ENCODE data around the gene SEPTIN3. TPM values are rescaled to one million over a fixed set of nuclear protein-coding genes. Genes with fewer than 3 reads are reported as not detected.
A peak's percentile ranks its signal among the peaks of the same experiment; 100 is the strongest.

The SEPTIN3 gene
- total RNA-seq, 2 experiments from 2014 or later = 1.8 to 2.2 TPM

DNA sequence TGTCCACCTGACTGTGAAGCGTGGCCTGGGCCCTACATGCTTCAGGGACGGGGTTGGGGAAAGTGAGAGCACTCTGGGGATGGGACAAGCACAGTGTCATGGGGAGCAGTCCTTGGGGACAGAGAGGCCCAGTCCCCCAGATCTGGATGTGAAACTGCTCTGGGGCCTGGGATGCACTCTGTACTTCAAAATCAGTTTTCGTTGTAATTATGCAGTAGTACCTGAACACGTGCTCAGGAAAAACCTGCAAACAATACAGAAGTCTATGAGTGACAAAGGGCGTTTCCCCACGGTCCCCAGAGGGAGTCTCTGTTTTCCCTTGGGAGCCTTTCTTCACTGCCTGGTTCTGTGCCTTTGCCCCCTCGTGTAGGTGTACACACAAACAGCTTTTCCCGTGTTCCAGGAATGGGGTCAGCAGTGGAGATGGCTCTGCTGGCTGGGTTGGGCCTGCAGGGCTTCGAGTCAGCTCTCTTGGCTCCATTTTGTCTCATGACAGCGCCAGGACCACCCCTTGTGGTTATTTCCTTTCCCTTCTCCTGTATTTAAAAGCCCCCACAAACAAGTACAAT lies 37.5 kb upstream of the SEPTIN3 start:
- DNase-seq (no peak), ATAC-seq (no peak)
- Mint-ChIP-seq H3K27me3 (no peaks in the 10 kb centered on the region), H3K4me1 (peaks cover 10% of the 10 kb centered on the region), H3K9me3 (ENCODE audit: low read depth) (no peaks in the 10 kb centered on the region), H3K36me3 (ENCODE audit: low read depth) (peaks cover 15% of the 10 kb centered on the region), H3K4me3 (no peak overlapping the region), H3K27ac (no peak overlapping the region)
- POLR2A ChIA-PET = no interaction called here
- intact Hi-C loops (cut with DNase I, micrococcal nuclease) = no loop called here
- CTCF ChIA-PET = interaction anchor here (0.7 kb wide), 1 partner anchor 102 kb away, joined by 3 read pairs; no protein-coding TSS in a partner anchor

DNA sequence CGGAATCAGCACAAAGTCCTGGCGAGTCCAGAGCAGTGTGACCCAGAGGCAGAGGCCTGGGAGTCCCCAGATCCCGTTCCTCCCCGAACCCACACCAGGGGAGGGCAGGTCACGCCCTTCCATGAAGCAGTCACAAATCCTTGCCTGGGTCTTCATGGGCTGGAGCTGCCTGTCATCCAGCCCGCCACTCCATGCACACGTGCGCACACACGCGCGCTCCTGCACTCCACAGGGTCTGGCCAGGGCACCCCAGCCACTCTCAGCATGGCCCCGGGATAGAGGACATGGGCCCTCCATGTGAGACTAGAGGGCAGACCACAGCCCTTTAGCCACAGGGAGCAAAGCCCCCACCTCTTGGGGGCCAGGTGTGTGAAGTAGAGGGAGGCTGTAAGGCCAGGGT lies 36.9 kb upstream of the SEPTIN3 start:
- H3K4me1 Mint-ChIP-seq = peaks cover 10% of the 10 kb centered on the region
- no peak overlapping the region for H3K4me3 Mint-ChIP-seq
- H3K27ac Mint-ChIP-seq = no peak overlapping the region
- peaks cover 20% of the 10 kb centered on the region for H3K36me3 Mint-ChIP-seq (ENCODE audit: low read depth)
- intact Hi-C loops (cut with DNase I, micrococcal nuclease) = no loop called here
- no peak for DNase-seq
- ChIA-PET POLR2A (no interaction called here), CTCF (no interaction called here)
- no peaks in the 10 kb centered on the region for H3K9me3 Mint-ChIP-seq (ENCODE audit: low read depth)
- no peaks in the 10 kb centered on the region for H3K27me3 Mint-ChIP-seq
- ATAC-seq = no peak

DNA sequence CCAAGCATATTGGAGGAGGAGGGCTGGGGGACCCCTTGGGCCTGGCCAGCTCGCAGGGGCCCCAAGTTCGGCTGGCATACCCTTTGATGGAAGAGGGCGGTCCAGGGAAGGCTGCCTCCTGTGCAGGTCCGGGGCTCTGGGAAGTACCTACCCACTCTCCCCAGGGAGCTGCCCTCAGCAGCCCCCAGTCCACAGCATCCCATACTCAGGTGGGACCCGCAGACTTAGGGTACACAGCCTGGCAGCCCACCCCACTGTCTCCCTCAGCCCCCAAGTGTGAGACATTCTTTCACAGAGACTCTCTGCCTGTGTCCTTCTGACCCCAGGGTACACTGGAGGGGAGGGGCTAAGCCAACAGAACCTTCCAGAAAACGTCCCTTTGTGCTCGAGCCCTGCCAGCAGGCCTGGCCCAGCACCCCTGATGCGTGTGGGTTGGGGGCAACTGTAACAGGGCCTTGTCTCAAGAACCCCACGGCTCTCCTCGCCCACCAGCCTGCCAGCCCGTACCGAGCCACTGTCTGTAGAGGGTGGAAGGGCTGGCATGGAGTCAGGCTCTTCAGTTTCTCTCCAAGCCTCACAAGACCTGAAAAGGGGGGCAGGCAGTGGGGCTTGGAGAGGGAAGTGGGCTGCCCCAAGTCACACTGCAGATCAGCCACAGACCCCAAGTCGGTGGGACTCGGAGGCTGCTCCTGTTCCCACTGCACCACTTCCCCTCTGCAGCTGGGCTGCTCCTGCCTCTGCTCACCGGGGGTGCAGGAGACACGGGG lies 35.6 kb upstream of the SEPTIN3 start:
- Mint-ChIP-seq H3K9me3 (ENCODE audit: low read depth) (no peaks in the 10 kb centered on the region), H3K36me3 (ENCODE audit: low read depth) (peaks cover 25% of the 10 kb centered on the region), H3K27me3 (no peaks in the 10 kb centered on the region), H3K4me3 (no peak overlapping the region), H3K4me1 (peaks cover 11% of the 10 kb centered on the region), H3K27ac (no peak overlapping the region)
- ChIA-PET CTCF (interaction anchor here (4.3 kb wide), 1 partner anchor 7 kb away, joined by 17 read pairs; the partner anchor contains the start of gene TNFRSF13C), POLR2A (no interaction called here)
- DNase-seq (no peak), ATAC-seq (peak; percentile 16)
- intact Hi-C loops (cut with DNase I, micrococcal nuclease) = no loop called here

DNA sequence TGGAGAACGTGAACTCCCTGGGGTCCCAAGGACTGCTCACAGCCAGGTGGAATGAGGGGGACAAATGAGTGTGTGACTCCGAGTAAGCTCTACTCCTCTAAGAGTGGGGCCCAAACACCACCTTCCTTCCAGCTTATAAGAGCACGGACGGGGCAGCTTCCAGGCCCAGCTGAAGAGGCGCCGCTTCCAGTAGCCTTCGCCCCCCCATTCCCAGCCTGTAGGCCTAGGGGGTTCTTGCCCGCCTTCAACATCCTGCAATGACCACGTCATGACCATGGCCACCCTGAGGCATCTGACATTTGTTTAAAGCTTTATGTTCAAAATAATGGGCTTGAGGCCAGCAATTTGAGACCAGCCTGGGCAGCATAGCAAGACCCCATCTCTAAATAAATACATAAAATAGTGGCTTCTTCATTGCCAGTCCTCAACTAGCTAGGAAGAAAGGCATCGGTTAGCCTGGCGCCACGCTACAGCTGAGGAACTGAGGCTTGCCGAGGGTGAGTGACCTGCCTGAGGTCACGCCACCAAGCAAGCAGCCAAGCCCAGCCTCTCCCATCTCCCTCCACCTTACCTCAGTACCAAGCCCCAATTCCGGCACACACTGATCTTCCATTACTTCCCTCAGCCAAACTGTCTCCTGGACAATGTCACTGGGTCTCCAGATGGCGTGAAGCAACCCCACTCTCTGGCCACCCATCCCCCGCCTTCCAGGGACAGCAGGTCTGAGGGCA lies 34.8 kb upstream of the SEPTIN3 start:
- CTCF ChIA-PET = interaction anchor here (4.3 kb wide), 1 partner anchor 8 kb away, joined by 17 read pairs; the partner anchor contains the start of gene TNFRSF13C
- intact Hi-C loops (cut with DNase I, micrococcal nuclease) = no loop called here
- Mint-ChIP-seq H3K27me3 (no peaks in the 10 kb centered on the region), H3K9me3 (ENCODE audit: low read depth) (no peaks in the 10 kb centered on the region), H3K27ac (no peak overlapping the region), H3K4me3 (no peak overlapping the region), H3K4me1 (peaks cover 15% of the 10 kb centered on the region), H3K36me3 (ENCODE audit: low read depth) (peaks cover 34% of the 10 kb centered on the region)
- POLR2A ChIA-PET = no interaction called here
- DNase-seq = no peak
- no peak for ATAC-seq

DNA sequence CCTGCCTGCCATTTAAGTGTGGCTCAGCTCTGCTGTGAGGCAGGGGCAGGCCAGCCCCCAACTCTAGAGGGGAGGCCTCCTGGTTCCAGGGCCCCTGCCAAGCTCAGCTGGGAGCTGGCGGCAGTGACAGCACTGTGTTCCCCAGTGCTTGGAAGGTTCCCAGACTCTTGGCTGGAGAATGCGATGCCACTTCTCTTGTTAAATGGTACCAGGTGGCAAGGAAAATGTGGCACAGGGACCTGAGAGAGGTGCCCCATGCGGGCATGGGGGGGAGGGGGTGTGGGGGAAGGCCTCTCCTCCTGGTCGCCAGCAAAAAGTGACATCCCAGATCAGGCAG lies 34.3 kb upstream of the SEPTIN3 start:
- peaks cover 39% of the 10 kb centered on the region for H3K36me3 Mint-ChIP-seq (ENCODE audit: low read depth)
- H3K4me3 Mint-ChIP-seq = no peak overlapping the region
- peaks cover 20% of the 10 kb centered on the region for H3K4me1 Mint-ChIP-seq
- ChIA-PET CTCF (interaction anchor here (4.3 kb wide), 1 partner anchor 9 kb away, joined by 17 read pairs; the partner anchor contains the start of gene TNFRSF13C), POLR2A (no interaction called here)
- H3K27ac Mint-ChIP-seq = no peak overlapping the region
- no peaks in the 10 kb centered on the region for H3K27me3 Mint-ChIP-seq
- no peak for ATAC-seq
- H3K9me3 Mint-ChIP-seq (ENCODE audit: low read depth) = no peaks in the 10 kb centered on the region
- no peak for DNase-seq
- intact Hi-C loops (cut with DNase I, micrococcal nuclease) = no loop called here

DNA sequence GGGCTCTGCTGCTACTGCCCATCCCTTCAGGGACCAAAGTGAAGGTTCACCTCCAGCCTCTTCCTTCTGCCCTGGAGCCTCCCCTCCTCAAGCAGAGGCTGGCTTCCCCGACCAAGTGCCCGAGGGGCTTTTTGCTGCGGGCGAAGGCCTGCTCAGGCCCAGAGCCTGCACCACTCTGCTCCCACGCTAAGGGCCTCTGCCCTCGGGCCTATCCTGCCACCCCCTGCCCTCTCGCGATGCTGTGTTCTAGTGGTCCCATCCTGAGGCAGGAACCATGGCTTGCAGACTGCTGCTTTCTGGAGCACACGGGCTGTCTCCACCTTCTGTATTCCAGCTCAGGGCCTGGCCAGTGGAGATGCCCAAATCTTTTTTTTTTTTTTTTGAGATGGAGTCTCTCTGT lies 33.7 kb upstream of the SEPTIN3 start:
- H3K27ac Mint-ChIP-seq = no peak overlapping the region
- ChIA-PET CTCF (interaction anchor here (4.3 kb wide), 1 partner anchor 9 kb away, joined by 17 read pairs; the partner anchor contains the start of gene TNFRSF13C), POLR2A (no interaction called here)
- H3K4me3 Mint-ChIP-seq = no peak overlapping the region
- DNase-seq = no peak
- intact Hi-C loops (cut with DNase I, micrococcal nuclease) = no loop called here
- H3K27me3 Mint-ChIP-seq = no peaks in the 10 kb centered on the region
- peaks cover 26% of the 10 kb centered on the region for H3K4me1 Mint-ChIP-seq
- no peak for ATAC-seq
- no peaks in the 10 kb centered on the region for H3K9me3 Mint-ChIP-seq (ENCODE audit: low read depth)
- peaks cover 44% of the 10 kb centered on the region for H3K36me3 Mint-ChIP-seq (ENCODE audit: low read depth)

DNA sequence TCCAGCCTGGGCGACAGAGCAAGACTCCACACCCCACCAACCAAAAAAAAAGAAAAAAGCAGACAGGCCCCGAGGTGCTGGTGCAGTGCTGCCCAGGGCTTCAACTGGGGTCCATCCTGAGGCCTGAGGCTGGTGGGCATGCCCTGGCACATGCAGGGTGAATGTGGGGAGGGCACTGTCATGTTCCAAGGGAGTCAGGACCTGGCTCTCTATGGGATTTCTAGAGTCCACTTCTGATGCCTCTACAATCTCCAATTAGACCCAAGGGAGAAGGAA lies 32.4 kb upstream of the SEPTIN3 start:
- intact Hi-C loops (cut with DNase I, micrococcal nuclease) = no loop called here
- no peaks in the 10 kb centered on the region for H3K27me3 Mint-ChIP-seq
- ATAC-seq (no peak), DNase-seq (no peak)
- ChIA-PET POLR2A (interaction anchor here (0.6 kb wide), 1 partner anchor 117 kb away, joined by 4 read pairs; no protein-coding TSS in a partner anchor), CTCF (interaction anchor here (4.3 kb wide), 1 partner anchor 11 kb away, joined by 17 read pairs; the partner anchor contains the start of gene TNFRSF13C)
- H3K4me3 Mint-ChIP-seq = no peak overlapping the region
- no peaks in the 10 kb centered on the region for H3K9me3 Mint-ChIP-seq (ENCODE audit: low read depth)
- H3K4me1 Mint-ChIP-seq = peaks cover 39% of the 10 kb centered on the region
- peaks cover 57% of the 10 kb centered on the region for H3K36me3 Mint-ChIP-seq (ENCODE audit: low read depth)
- no peak overlapping the region for H3K27ac Mint-ChIP-seq

DNA sequence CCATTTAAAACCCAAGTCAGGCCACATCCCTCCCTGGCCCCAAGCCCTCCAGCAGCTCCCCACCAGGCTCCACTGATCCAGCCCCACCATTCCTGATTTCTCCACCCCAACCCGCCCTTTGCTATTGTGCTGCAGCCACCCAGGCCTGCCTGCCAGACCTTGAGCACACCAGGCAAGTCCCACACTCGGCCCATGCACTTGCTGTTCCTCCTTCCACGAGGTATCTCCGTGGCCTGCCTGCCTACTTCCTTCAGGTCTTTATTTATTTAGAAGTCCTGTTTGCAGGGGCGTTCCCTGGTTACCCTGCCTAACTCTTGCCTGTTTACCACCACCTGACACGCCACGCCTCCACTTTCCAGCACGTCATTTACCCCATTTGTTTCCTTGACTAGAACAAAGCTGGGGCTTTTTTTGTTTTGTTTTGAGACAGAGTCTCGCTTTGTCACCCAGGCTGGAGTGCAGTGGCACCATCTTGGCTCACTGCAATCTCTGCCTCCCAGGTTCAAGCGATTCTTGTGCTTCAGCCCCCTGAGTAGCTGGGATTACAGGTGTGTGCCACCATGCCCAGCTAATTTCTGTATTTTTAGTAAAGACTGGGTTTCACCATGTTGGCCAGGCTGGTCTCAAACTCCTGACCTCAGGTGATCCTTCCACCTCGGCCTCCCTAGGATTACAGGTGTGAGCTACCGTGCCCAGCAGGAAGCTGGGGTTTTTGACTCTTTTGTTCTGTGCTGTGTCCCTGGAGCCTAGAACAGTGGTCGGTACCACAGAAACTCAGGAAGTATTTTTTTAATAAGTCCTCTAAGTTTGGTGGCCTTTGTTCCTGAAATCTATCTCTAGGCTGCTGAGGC lies 29.0 kb upstream of the SEPTIN3 start:
- H3K36me3 Mint-ChIP-seq (ENCODE audit: low read depth) = peaks cover 80% of the 10 kb centered on the region
- peak; percentile 98 for DNase-seq
- ChIA-PET POLR2A (interaction anchor here (0.5 to 2.9 kb wide), 16 partner anchors 15 to 1024 kb away, joined by 3 to 32 read pairs (median 4); partner anchors contain the start of genes CCDC134, SNU13 and SREBF2), CTCF (interaction anchor here (0.6 to 2.9 kb wide), 30 partner anchors 9 to 1055 kb away, joined by 3 to 30 read pairs (median 5); partner anchors contain the start of genes CCDC134, MEI1, SMIM45 and SREBF2)
- H3K4me1 Mint-ChIP-seq = peaks cover 63% of the 10 kb centered on the region
- ATAC-seq = peak; percentile 75
- H3K4me3 Mint-ChIP-seq = peak overlapping the region; percentile 78
- no peaks in the 10 kb centered on the region for H3K9me3 Mint-ChIP-seq (ENCODE audit: low read depth)
- intact Hi-C loops (cut with DNase I, micrococcal nuclease) = loop anchor here (1.0 to 5.0 kb wide), 13 partner anchors 13 to 675 kb away; partner anchors contain the start of genes PMM1 (in 1 of the 2), SNU13 (in 1 of the 2), SREBF2 (in 1 of the 2) and TNFRSF13C (in 1 of the 2)
- H3K27me3 Mint-ChIP-seq = no peaks in the 10 kb centered on the region
- peak overlapping the region; percentile 99 for H3K27ac Mint-ChIP-seq

DNA sequence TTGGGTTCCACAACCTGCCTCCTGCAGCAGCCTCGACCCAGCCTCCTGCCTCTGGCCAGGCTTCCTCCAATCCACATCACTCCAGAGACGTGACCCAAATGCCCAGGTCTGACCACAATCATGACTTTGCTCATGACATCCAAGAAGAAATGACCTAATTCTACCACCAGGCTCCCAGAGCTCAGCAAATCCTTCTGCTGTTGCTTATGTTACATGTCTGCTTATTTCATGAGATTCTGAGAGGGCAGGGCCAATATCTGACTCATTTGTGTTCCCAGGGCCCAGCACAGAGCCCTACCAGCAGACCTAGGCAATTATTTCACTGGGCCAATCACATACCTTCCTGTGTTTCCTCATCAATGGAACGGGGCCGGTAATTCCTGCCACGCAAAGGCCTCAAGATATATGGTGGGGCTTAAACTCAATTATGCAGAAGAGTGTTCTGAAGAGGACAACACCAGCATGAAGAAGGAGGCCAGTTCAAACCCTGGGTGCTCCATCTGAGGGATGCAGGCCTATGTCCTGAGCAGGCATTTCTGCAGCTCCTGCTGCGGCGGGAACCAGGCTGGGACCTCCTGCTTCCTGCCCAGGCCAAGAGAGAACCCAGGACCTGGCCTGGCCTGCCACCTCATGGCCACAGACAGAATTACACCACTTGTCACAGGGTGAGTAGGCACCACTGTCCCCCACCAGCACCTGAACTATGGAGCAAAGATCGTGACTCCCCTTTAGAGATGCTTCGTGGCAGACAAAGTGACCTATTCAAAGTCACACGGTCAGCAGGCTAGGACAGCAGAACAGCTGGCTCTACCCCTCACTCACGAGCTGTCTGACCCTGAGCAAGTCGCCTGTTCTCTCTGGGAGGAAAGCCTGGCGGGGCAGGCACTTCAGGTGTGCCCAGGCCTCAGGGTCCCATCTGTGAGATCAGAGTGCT lies 28.1 kb upstream of the SEPTIN3 start:
- Mint-ChIP-seq H3K36me3 (ENCODE audit: low read depth) (peaks cover 82% of the 10 kb centered on the region), H3K27me3 (no peaks in the 10 kb centered on the region), H3K4me1 (peaks cover 70% of the 10 kb centered on the region), H3K27ac (peak overlapping the region; percentile 99), H3K9me3 (ENCODE audit: low read depth) (no peaks in the 10 kb centered on the region), H3K4me3 (peak overlapping the region; percentile 78)
- ChIA-PET POLR2A (interaction anchor here (0.5 to 2.9 kb wide), 16 partner anchors 16 to 1025 kb away, joined by 3 to 32 read pairs (median 5); partner anchors contain the start of genes CCDC134, SNU13 and SREBF2), CTCF (interaction anchor here (0.5 to 2.9 kb wide), 36 partner anchors 8 to 1258 kb away, joined by 3 to 30 read pairs (median 4); partner anchors contain the start of genes CCDC134, MEI1, SMIM45 and SREBF2)
- DNase-seq (peak; percentile 91), ATAC-seq (peak; percentile 63)
- intact Hi-C loops (cut with DNase I, micrococcal nuclease) = loop anchor here (1.0 to 5.0 kb wide), 19 partner anchors 14 to 674 kb away; partner anchors contain the start of genes CCDC134 (in 1 of the 2), PMM1 (in 1 of the 2), SNU13 (in 1 of the 2) and SREBF2 (in 1 of the 2)

Measured in activated CD4-positive, alpha-beta T cell treated with anti-CD3 and anti-CD28 coated beads for 36 hours (primary cell).